Measurements from ENCODE around the gene NGB.

DNA sequence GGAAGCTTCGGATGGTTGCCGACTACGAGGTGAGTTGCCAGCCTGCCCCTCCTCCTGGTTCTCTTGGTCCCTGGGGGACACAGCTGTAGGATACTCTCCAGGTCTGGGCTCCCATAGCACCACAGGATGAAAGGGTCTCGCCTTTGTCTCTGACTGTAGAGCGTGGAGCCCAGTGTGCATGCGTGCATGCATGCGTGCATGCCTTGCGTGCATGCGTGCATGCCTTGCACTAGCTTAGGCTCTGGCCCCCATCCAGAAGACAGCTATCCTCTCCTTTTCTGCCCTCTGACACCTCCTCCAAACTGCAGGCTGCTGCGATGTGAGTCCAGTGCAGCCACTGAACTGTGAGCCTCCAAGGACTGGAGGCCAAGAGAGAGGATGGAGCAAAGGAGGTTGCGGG lies 19.1 kb downstream of the NGB start:
- TF ChIP-seq, protein P1, sequence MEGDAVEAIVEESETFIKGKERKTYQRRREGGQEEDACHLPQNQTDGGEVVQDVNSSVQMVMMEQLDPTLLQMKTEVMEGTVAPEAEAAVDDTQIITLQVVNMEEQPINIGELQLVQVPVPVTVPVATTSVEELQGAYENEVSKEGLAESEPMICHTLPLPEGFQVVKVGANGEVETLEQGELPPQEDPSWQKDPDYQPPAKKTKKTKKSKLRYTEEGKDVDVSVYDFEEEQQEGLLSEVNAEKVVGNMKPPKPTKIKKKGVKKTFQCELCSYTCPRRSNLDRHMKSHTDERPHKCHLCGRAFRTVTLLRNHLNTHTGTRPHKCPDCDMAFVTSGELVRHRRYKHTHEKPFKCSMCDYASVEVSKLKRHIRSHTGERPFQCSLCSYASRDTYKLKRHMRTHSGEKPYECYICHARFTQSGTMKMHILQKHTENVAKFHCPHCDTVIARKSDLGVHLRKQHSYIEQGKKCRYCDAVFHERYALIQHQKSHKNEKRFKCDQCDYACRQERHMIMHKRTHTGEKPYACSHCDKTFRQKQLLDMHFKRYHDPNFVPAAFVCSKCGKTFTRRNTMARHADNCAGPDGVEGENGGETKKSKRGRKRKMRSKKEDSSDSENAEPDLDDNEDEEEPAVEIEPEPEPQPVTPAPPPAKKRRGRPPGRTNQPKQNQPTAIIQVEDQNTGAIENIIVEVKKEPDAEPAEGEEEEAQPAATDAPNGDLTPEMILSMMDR (IDR thresholded peaks at IDR 0.05): no peak
- TF ChIP-seq POLR2A (IDR thresholded peaks at IDR 0.05): no peak
- no peak for TF ChIP-seq EP300 (IDR thresholded peaks at IDR 0.05)

Data from ovary (tissue), 3 donors.